DOHH2 (cell line): ENCODE measurements around the gene ZFHX3.

Experiments
- H3F3A ChIP-seq: fragments of 200-600 bp; sonication (generic), shearing (Covaris generic); 2 replicates; pipeline ENCODE4 v1.6.0; 2016; ENCODE audit warnings: antibody characterized with exemption, mild to moderate bottlenecking; ENCODE audit not compliant: control insufficient read depth, insufficient read depth
- H3K27ac ChIP-seq: fragments of 200-600 bp; sonication (generic); 2 replicates; pipeline ENCODE4 v1.5.1; 2014; ENCODE audit warnings: low read depth, mild to moderate bottlenecking, low read length, moderate library complexity
- H3K27me3 ChIP-seq: fragments of 200-600 bp; sonication (generic); 2 replicates; pipeline ENCODE4 v1.6.1; 2014; ENCODE audit warnings: mild to moderate bottlenecking, low read length, mixed read lengths; ENCODE audit not compliant: control insufficient read depth
- H3K36me3 ChIP-seq: fragments of 200-600 bp; sonication (generic); 2 replicates; pipeline ENCODE4 v1.6.1; 2014; ENCODE audit warnings: mild to moderate bottlenecking, low read length, moderate library complexity, mixed read lengths; ENCODE audit not compliant: control insufficient read depth
- H3K4me1 ChIP-seq: fragments of 200-600 bp; sonication (generic); 2 replicates; pipeline ENCODE4 v1.6.1; 2014; ENCODE audit warnings: mild to moderate bottlenecking, low read length, mixed read lengths; ENCODE audit not compliant: control insufficient read depth
- H3K4me2 ChIP-seq: fragments of 200-600 bp; sonication (generic); 2 replicates; pipeline ENCODE4 v1.6.0; 2014; ENCODE audit warnings: mild to moderate bottlenecking, low read length, moderate library complexity
- H3K4me3 ChIP-seq: fragments of 200-600 bp; sonication (generic); 2 replicates; pipeline ENCODE4 v1.5.1; 2014; ENCODE audit warnings: mild to moderate bottlenecking, low read length, mixed read lengths
- H3K79me2 ChIP-seq: fragments of 200-600 bp; sonication (generic); 2 replicates; pipeline ENCODE4 v1.6.1; 2014; ENCODE audit warnings: mild to moderate bottlenecking, low read length, mixed read lengths; ENCODE audit not compliant: control insufficient read depth
- H3K9me2 ChIP-seq: fragments of 200-600 bp; sonication (generic); replicated peaks from 2 replicates; pipeline ENCODE4 v1.6.1; 2014; ENCODE audit warnings: mild to moderate bottlenecking, low read length, mixed read lengths; ENCODE audit not compliant: control insufficient read depth
- H3K9me3 ChIP-seq: fragments of 200-600 bp; sonication (generic); 2 replicates; pipeline ENCODE4 v1.6.1; 2014; ENCODE audit warnings: antibody characterized with exemption, low read length, mixed read lengths; ENCODE audit not compliant: control insufficient read depth, insufficient read depth
- H4K20me1 ChIP-seq: fragments of 200-600 bp; sonication (generic); 2 replicates; pipeline ENCODE4 v1.6.0; 2014; ENCODE audit warnings: low read depth, mild to moderate bottlenecking, antibody characterized with exemption, low read length, moderate library complexity; ENCODE audit not compliant: control insufficient read depth, insufficient read depth
- EZH2phosphoT487 ChIP-seq: fragments of 200-600 bp; sonication (generic); IDR thresholded peaks from 2 replicates; pipeline ENCODE4 v1.6.1; 2017; ENCODE audit warnings: borderline replicate concordance, mild to moderate bottlenecking, antibody characterized with exemption, low read length, moderate library complexity, mixed read lengths
- TF ChIP-seq, protein P1 (sequence below): fragments of 200-600 bp; sonication (generic); IDR thresholded peaks from one replicate; pipeline ENCODE4 v1.5.1; 2014; ENCODE audit warnings: antibody characterized with exemption, mild to moderate bottlenecking, low read depth, low read length; ENCODE audit not compliant: poor library complexity, severe bottlenecking

ZFHX3 gene

DNA sequence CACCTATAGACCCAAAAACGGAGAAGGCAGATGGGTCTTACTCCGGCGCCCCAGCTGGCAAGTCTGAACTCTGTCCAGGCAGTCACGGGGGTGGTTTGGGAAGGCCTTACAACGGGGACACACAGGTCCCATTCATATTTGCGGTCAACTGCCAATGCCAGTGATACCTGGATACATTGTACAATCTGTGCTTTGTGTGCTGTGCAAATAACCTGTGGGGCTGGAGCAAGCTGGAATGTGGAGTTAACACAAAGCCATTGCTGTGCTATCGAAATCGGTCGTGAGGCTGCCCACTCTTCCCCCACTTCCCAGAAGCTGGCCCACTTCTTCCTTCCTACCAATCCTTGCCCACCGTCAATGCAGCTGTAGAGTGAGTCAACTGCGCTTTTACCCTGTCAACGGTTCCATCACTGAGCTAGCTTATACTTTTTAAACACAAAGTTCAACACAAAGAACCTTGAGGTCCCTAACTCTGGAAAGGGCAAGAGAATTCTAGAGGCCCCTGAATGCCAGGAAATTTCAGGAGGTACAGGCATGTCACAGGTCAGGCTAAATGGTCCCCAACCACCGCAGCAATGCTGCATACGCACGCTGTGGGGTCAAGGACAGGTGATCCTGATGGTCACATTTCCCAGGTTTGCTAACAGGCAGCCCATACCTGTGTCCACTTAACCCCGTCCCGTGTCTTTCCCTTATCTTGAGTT, 122.8 kb downstream of the ZFHX3 start:
- no peak for TF ChIP-seq EZH2phosphoT487
- TF ChIP-seq, protein P1, sequence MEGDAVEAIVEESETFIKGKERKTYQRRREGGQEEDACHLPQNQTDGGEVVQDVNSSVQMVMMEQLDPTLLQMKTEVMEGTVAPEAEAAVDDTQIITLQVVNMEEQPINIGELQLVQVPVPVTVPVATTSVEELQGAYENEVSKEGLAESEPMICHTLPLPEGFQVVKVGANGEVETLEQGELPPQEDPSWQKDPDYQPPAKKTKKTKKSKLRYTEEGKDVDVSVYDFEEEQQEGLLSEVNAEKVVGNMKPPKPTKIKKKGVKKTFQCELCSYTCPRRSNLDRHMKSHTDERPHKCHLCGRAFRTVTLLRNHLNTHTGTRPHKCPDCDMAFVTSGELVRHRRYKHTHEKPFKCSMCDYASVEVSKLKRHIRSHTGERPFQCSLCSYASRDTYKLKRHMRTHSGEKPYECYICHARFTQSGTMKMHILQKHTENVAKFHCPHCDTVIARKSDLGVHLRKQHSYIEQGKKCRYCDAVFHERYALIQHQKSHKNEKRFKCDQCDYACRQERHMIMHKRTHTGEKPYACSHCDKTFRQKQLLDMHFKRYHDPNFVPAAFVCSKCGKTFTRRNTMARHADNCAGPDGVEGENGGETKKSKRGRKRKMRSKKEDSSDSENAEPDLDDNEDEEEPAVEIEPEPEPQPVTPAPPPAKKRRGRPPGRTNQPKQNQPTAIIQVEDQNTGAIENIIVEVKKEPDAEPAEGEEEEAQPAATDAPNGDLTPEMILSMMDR = no peak
- Histone ChIP-seq H3K9me3 (no peaks in the 10 kb centered on the region), H3K36me3 (no peaks in the 10 kb centered on the region), H3F3A (no peaks in the 10 kb centered on the region), H3K79me2 (no peaks in the 10 kb centered on the region), H3K27ac (no peak overlapping the region), H3K4me2 (no peak overlapping the region), H3K27me3 (no peaks in the 10 kb centered on the region), H3K4me3 (no peak overlapping the region), H3K4me1 (no peaks in the 10 kb centered on the region), H3K9me2 (no peaks in the 10 kb centered on the region), H4K20me1 (peaks cover 6% of the 10 kb centered on the region; the same call in 1 of the 2 replicates)

GRCh38 chr16:72924537-72924926, 123.4 kb downstream of the ZFHX3 start:
- Histone ChIP-seq H3K4me2 (no peak overlapping the region), H3K9me2 (no peaks in the 10 kb centered on the region), H3K4me1 (no peaks in the 10 kb centered on the region), H3F3A (no peaks in the 10 kb centered on the region), H4K20me1 (peaks cover 6% of the 10 kb centered on the region; the same call in 1 of the 2 replicates), H3K27me3 (no peaks in the 10 kb centered on the region), H3K79me2 (no peaks in the 10 kb centered on the region), H3K9me3 (no peaks in the 10 kb centered on the region), H3K27ac (no peak overlapping the region), H3K4me3 (no peak overlapping the region), H3K36me3 (no peaks in the 10 kb centered on the region)
- no peak for TF ChIP-seq EZH2phosphoT487
- TF ChIP-seq, protein P1 = no peak

DNA sequence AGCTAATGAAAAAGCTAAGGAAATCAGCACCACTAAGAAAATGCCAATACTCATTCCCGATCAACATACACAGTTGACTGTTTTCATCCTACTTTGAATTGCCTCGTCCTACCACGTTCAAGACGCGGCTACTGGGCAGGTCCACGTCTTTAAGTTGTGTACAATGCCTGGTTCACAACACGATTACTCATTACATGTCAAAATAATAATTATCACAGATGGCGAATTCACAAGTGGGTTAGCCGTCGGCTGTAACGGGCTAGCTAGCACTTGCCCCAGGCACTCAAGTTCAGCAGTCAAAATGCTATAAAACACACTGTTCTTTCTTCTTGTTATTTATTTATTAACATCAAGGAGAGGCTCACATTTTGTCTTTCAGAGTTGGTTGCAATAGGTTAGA, 124.2 kb downstream of the ZFHX3 start:
- H3K9me3 ChIP-seq = no peaks in the 10 kb centered on the region
- no peak overlapping the region for H3K27ac ChIP-seq
- H3K4me2 ChIP-seq = no peak overlapping the region
- TF ChIP-seq EZH2phosphoT487 = no peak
- TF ChIP-seq, protein P1 = no peak
- H3K36me3 ChIP-seq = no peaks in the 10 kb centered on the region
- H3K27me3 ChIP-seq = no peaks in the 10 kb centered on the region
- H3K4me1 ChIP-seq = no peaks in the 10 kb centered on the region
- peaks cover 6% of the 10 kb centered on the region; the same call in 1 of the 2 replicates for H4K20me1 ChIP-seq
- no peaks in the 10 kb centered on the region for H3K79me2 ChIP-seq
- H3K4me3 ChIP-seq = no peak overlapping the region
- no peaks in the 10 kb centered on the region for H3K9me2 ChIP-seq
- H3F3A ChIP-seq = no peaks in the 10 kb centered on the region
